A673 (cell line): ENCODE data around the gene TRRAP. TPM values are rescaled to one million over a fixed set of nuclear protein-coding genes. Genes with fewer than 3 reads are reported as not detected.

Experiments used
- BruUV-seq: library from RNA; stranded (reverse); fragments of 400-500 nt; replicated peaks from 2 replicates; lab custom pipeline; 2021; lab: Mats Ljungman, UMichigan
- CTCF ChIA-PET: fragments of 300-600 bp; sonication (Branson Sonifier 250); formaldehyde crosslinking; loops from one replicate; lab custom pipeline; 2022; ENCODE audit warnings: antibody characterized with exemption; lab: Charles Lee
- POLR2A ChIA-PET: fragments of 300-600 bp; sonication (Branson Sonifier 250); formaldehyde crosslinking; loops from one replicate; lab custom pipeline; 2022; ENCODE audit warnings: antibody characterized with exemption; ENCODE audit not compliant: low non-redundant PET; lab: Charles Lee
- DNase-seq: peaks from one replicate; pipeline ENCODE4 v3.0.0-alpha.2; 2015; ENCODE audit warnings: low spot score
- H3K27ac ChIP-seq: fragments of 200-600 bp; sonication (generic); 2 replicates; pipeline ENCODE4 v1.5.1; 2016; ENCODE audit warnings: mixed run types, low read depth, mild to moderate bottlenecking, mixed read lengths, antibody characterized with exemption, low read length; ENCODE audit not compliant: poor library complexity, severe bottlenecking
- H3K27me3 ChIP-seq: fragments of 200-600 bp; sonication (generic); replicated peaks from 2 replicates; pipeline ENCODE4 v1.6.1; 2017; ENCODE audit warnings: mixed run types, low read depth, mild to moderate bottlenecking, mixed read lengths, antibody characterized with exemption, low read length; ENCODE audit not compliant: insufficient read depth, poor library complexity
- H3K36me3 ChIP-seq: fragments of 200-600 bp; sonication (generic); 2 replicates; pipeline ENCODE4 v1.6.1; 2016; ENCODE audit warnings: mixed run types, mild to moderate bottlenecking, mixed read lengths, antibody characterized with exemption, low read length; ENCODE audit not compliant: insufficient read depth, poor library complexity, severe bottlenecking
- H3K4me1 ChIP-seq: fragments of 200-600 bp; sonication (generic); 2 replicates; pipeline ENCODE4 v1.6.1; 2017; ENCODE audit warnings: mixed run types, mild to moderate bottlenecking, mixed read lengths, antibody characterized with exemption, low read length; ENCODE audit not compliant: insufficient read depth, poor library complexity, severe bottlenecking
- H3K4me3 ChIP-seq: fragments of 200-600 bp; sonication (generic); 2 replicates; pipeline ENCODE4 v1.5.1; 2016; ENCODE audit warnings: low read depth, mixed run types, mild to moderate bottlenecking, mixed read lengths, low read length; ENCODE audit not compliant: poor library complexity, severe bottlenecking
- H3K9me3 ChIP-seq: fragments of 200-600 bp; sonication (generic); 2 replicates; pipeline ENCODE4 v1.6.1; 2016; ENCODE audit warnings: mixed run types, low read depth, mild to moderate bottlenecking, mixed read lengths, antibody characterized with exemption, low read length; ENCODE audit not compliant: poor library complexity, severe bottlenecking
- EZH2 ChIP-seq: fragments of 200-600 bp; sonication (generic); IDR thresholded peaks from 2 replicates; pipeline ENCODE4 v1.6.1; 2017; ENCODE audit warnings: borderline replicate concordance, low read depth, mild to moderate bottlenecking, mixed read lengths, antibody characterized with exemption, low read length; ENCODE audit not compliant: poor library complexity, severe bottlenecking
- intact Hi-C: fragments of 100-400 bp; cut with micrococcal nuclease; formaldehyde crosslinking; loops from one replicate; pipeline ENCODE4 v1.10.0; 2022; ENCODE audit not compliant: unreplicated experiment
- total RNA-seq: library from RNA; stranded (reverse); gene quantifications from 2 replicates; pipeline ENCODE4 v1.2.3, GENCODE V29; 2021
- TF ChIP-seq, protein P1 (sequence below): fragments of 300-800, 200-600 bp; sonication (generic); conservative IDR thresholded peaks from 2 replicates; pipeline ENCODE4 v1.5.1; 2017; ENCODE audit warnings: low read depth, mild to moderate bottlenecking, antibody characterized with exemption, low read length, moderate library complexity, mixed read lengths

The TRRAP gene
- total RNA-seq, 1 experiment from 2014 or later = 50.2 TPM

DNA sequence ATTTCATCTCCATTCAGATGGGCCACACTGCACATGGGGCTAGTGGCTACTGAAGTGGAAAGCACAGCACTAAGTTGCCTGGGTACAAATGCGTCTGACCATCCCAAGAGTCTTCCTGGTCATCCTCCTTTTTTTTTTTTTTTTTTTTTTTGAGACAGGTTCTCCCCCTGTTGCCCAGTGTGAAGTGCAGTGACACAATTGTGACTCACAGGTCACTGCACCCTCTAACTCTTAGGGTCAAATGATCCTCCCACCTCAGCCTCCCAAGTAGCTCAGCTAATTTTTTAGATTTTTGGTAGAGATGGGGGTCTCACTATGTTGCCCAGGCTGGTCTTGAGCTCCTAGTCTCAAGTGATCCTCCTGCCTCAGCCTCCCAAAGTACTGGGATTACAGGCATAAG lies 3.4 kb upstream of the TRRAP start:
- H3K4me3 ChIP-seq = no peak overlapping the region
- H3K9me3 ChIP-seq = no peaks in the 10 kb centered on the region
- intact Hi-C loops = no loop called here
- TF ChIP-seq, protein P1, sequence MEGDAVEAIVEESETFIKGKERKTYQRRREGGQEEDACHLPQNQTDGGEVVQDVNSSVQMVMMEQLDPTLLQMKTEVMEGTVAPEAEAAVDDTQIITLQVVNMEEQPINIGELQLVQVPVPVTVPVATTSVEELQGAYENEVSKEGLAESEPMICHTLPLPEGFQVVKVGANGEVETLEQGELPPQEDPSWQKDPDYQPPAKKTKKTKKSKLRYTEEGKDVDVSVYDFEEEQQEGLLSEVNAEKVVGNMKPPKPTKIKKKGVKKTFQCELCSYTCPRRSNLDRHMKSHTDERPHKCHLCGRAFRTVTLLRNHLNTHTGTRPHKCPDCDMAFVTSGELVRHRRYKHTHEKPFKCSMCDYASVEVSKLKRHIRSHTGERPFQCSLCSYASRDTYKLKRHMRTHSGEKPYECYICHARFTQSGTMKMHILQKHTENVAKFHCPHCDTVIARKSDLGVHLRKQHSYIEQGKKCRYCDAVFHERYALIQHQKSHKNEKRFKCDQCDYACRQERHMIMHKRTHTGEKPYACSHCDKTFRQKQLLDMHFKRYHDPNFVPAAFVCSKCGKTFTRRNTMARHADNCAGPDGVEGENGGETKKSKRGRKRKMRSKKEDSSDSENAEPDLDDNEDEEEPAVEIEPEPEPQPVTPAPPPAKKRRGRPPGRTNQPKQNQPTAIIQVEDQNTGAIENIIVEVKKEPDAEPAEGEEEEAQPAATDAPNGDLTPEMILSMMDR = no peak
- no peak for TF ChIP-seq EZH2
- H3K27ac ChIP-seq = no peak overlapping the region
- POLR2A ChIA-PET = no interaction called here
- CTCF ChIA-PET = no interaction called here
- H3K4me1 ChIP-seq = peaks cover 10% of the 10 kb centered on the region
- no TSS peak for BruUV-seq
- H3K36me3 ChIP-seq = no peaks in the 10 kb centered on the region
- no peaks in the 10 kb centered on the region for H3K27me3 ChIP-seq
- DNase-seq = no peak

DNA sequence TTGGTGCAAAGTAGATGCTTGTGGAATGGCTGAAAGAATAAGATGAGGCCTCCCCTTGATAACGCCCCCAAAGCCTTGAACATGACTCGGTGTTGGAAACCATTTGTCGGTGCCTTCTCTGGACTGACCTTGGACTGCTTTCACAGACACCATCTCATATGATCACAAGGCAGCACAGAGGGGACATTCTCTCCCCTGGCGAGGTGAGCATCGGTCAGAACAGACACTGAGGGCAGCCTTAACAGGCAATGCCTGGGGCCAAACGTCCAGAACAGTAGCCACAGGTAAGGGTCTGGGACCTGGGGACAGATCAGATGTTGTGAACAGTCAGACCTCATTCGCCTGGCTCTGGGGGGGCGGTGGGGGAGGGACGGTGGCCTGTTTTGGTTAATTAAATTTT lies 2.8 kb upstream of the TRRAP start:
- no peaks in the 10 kb centered on the region for H3K9me3 ChIP-seq
- POLR2A ChIA-PET = no interaction called here
- CTCF ChIA-PET = no interaction called here
- no peak overlapping the region for H3K4me3 ChIP-seq
- intact Hi-C loops = no loop called here
- BruUV-seq = no TSS peak
- no peak for TF ChIP-seq EZH2
- TF ChIP-seq, protein P1 = no peak
- DNase-seq = no peak
- no peak overlapping the region for H3K27ac ChIP-seq
- H3K27me3 ChIP-seq = no peaks in the 10 kb centered on the region
- H3K4me1 ChIP-seq = peaks cover 11% of the 10 kb centered on the region
- H3K36me3 ChIP-seq = peaks cover under 1% of the 10 kb centered on the region

DNA sequence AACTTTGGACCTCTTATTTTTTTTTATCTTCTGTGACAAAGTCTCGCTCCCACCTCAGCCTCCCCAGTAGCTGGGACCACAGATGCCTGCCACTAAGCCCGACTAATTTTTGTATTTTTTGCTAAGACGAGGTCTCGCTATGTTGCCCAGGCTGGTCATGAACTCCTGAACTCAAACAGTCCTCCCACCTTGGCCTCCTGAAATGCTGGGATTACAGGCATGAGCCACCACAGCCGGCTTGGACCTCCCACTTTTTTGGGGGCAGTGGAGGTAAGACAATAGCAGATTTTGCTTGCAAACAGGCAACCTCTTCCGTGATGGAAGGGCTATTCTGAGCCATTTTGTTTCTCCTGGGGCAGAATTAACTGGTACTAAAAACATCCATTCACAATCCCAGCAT lies 1.2 kb upstream of the TRRAP start:
- Histone ChIP-seq H3K27ac (no peak overlapping the region), H3K9me3 (no peaks in the 10 kb centered on the region), H3K4me3 (no peak overlapping the region), H3K36me3 (peaks cover 17% of the 10 kb centered on the region), H3K27me3 (no peaks in the 10 kb centered on the region), H3K4me1 (peaks cover 11% of the 10 kb centered on the region)
- CTCF ChIA-PET = no interaction called here
- DNase-seq = no peak
- no TSS peak for BruUV-seq
- intact Hi-C loops = no loop called here
- POLR2A ChIA-PET = no interaction called here
- TF ChIP-seq EZH2 = no peak
- TF ChIP-seq, protein P1 = no peak
